ENCODE results near the gene SLC17A9.
A peak's percentile ranks its signal among the peaks of the same experiment; 100 is the strongest.
"Not testable (repeated sequence)": the region's sequence is repeated elsewhere in the genome, so short reads cannot be mapped to it uniquely, and the experiment has no call there.

The SLC17A9 gene

GRCh38 chr20:62957136-62958117 is 4.9 kb downstream of the SLC17A9 start:
- no peak for ATAC-seq

- no peak for ATAC-seq
Observed at GRCh38 chr20:62958388-62959100, 6.0 kb downstream of the SLC17A9 start.

GRCh38 chr20:62959101-62959971 is 6.8 kb downstream of the SLC17A9 start:
- peak in 1 of 2 donors; percentile 50 for ATAC-seq

- ATAC-seq, result no peak
Observed at GRCh38 chr20:62959998-62960436, 7.5 kb downstream of the SLC17A9 start.

GRCh38 chr20:62960446-62961309 is 8.2 kb downstream of the SLC17A9 start:
- ATAC-seq, result not testable (repeated sequence)

GRCh38 chr20:62961310-62961783 is 8.8 kb downstream of the SLC17A9 start:
- ATAC-seq, result no peak

- ATAC-seq, result no peak
Observed at GRCh38 chr20:62961799-62962198, 9.3 kb downstream of the SLC17A9 start.

GRCh38 chr20:62962221-62962879 is 9.8 kb downstream of the SLC17A9 start:
- ATAC-seq, result no peak

GRCh38 chr20:62962891-62963613 is 10.5 kb downstream of the SLC17A9 start:
- ATAC-seq, result no peak

- ATAC-seq, result no peak
Observed at GRCh38 chr20:62963614-62964397, 11.3 kb downstream of the SLC17A9 start.

GRCh38 chr20:62964700-62965099 is 12.2 kb downstream of the SLC17A9 start:
- no peak for ATAC-seq

GRCh38 chr20:62965363-62965771 is 12.9 kb downstream of the SLC17A9 start:
- no peak for ATAC-seq

- no peak for ATAC-seq
Observed at GRCh38 chr20:62966212-62967148, 14.0 kb downstream of the SLC17A9 start.

GRCh38 chr20:62967149-62967501 is 14.6 kb downstream of the SLC17A9 start:
- ATAC-seq, result no peak

- ATAC-seq, result no peak
Observed at GRCh38 chr20:62967628-62968351, 15.3 kb downstream of the SLC17A9 start.

- ATAC-seq, result no peak
Observed at GRCh38 chr20:62968378-62969178, 16.1 kb downstream of the SLC17A9 start.
